G401.6 (cell line): ENCODE data around the gene FIZ1.

Source experiments
- FAIRE-seq: peaks from 2 replicates; lab custom pipeline; 2012; peaks lifted over from hg19 to GRCh38; lab: Jason Lieb, UNC

FIZ1 gene

DNA sequence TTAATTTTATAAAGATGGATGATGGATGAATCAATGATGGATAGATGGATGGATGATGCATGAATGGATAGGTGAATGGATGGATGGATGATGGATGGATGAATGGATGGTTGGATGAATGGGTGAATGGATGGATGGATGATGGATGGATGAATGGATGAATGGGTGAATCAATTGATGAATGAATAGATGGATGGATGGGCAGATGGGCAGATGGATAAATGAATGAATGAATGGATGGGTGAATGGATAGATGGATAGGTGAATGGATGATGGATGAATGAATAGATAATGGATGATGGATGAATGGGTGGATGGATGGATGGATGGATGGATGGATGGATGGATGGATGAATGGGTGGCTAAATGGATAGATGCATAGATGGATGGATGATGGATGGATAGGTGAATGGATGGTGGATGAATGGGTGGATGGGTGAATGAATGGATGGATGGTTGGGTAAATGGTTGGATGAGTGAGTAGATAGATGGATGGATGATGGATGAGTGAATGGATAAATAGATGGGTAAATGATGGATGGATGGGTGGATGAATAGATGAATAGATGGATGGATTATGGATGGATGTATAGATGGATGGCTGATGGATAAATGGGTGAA, 31.5 kb downstream of the FIZ1 start:
- no peak for FAIRE-seq

- no peak for FAIRE-seq
These were observed 32.5 kb downstream of the FIZ1 start for GRCh38 chr19:55566823-55567222.

GRCh38 chr19:55563261-55563690, 36.0 kb downstream of the FIZ1 start:
- FAIRE-seq, result no peak

GRCh38 chr19:55559684-55560083, 39.6 kb downstream of the FIZ1 start:
- FAIRE-seq, result no peak

GRCh38 chr19:55554741-55555152, 44.6 kb downstream of the FIZ1 start:
- FAIRE-seq, result no peak

- FAIRE-seq, result no peak
These were observed 45.0 kb downstream of the FIZ1 start for GRCh38 chr19:55554302-55554701.

DNA sequence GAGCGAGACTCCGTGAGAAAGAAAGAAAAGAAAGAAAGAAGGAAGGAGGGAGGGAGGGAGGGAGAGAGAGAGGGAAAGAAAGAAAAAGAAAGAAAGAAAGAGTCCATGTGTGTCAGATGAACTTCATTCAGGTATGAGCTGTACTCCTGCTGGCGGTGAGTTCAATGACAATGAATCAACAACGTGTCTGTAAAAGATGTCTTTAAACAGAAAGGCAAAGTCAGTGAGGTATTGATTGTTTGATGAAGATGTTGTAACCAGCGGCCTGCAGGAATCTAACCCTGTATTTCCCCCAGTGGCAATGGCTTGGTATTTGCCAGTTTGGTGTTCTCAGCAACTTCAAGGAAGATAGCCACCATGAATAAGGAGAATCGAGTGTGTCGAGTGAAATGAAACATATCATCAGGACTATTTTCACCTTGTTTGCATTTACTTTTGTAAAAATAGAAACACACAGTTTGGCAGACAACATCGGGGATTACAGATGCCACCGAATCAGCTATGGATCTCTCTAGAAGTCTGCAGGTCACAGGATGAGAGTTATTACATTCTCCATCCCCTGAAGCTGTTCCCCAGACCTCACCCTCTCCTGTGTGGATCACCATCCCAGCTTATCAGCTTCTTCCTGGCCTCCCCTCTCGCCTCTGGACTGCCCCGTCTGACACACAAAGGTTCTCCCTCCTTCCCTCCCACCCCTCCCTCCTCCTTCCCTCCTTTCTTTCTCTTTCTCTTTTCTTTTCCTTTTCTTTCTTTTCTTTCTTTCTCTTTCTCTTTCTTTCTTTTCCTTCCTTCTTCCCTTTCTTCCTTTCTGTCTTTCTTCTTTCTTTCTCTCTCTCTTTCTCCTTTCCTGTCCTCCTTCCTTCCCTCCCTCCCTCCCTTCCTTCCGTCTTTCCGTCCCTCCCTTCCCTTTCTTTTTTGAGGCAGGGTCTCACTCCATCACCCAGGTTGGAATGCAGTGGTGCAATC, 45.8 kb downstream of the FIZ1 start:
- no peak for FAIRE-seq

GRCh38 chr19:55552620-55553019, 46.7 kb downstream of the FIZ1 start:
- no peak for FAIRE-seq

DNA sequence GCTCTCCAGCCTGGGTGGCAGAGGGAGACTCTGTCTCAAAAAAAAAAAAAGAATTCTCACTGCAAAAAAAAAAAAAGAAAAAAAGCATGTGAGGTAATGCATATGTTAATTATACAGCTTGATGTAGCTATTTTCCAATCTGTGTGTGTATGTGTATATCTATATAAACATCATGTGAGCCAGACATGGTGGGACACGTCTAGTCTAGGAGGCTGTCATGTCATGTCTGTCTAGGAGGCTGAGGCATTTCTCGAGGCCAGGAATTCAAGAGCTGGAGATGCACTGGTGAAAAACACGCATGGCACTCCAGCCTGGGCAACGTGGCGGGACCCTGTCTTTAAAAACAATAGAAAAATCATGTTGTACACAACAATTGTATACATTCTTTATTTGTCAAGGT, 47.1 kb downstream of the FIZ1 start:
- FAIRE-seq, result no peak

DNA sequence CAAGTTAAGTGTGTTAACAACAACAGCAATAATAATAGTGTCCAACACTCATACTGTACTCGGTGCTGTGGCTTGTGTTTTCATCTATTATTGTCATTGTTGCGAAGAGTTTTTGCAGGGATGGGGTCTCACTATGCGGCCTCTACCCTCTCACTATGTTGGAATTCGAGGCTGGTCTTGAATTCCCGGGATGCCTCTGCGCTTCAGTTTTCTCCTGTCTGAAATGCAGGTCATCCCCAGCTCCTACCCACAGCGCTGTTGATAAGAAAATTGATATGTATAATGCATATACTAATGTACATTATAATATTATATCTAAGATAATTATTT, 49.0 kb downstream of the FIZ1 start:
- no peak for FAIRE-seq

DNA sequence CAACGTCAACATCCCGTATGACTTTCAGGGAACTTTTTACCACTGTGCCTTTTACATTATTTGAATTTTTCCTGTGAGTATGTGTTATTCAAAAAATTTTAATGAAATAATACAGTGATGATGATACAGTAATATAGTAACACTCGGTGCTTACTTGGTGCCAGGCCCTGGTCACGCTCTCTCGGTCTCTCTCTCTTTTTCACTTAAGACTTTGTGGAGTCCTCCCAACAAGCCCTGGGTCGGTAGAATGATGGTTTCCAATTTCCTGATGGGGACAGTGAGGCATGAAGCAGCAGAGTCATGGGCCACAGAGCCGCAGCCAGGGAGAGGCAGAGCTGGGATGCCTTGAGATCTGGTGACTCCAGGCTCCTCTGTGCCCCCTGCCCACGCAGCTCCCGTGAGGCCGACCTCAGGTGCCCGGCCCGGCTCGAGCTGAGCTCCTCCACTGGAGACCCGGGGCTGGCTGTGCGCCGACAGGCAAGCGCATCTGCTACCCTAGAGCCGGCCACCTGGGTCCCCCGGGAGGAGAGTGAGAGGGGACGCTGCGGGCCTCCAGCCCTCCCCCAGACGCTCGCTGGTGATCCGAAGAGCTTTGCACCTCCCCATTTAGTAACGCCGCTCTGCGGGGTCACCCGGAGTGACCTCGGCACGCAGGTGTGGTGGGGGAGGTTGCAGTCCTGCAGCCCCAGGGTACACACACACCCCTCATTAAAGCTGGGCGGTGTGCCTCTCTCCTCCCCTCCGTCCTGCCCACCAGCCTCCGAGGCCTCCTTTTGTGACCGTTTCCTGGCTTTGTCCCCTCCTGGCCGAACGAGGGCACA, 49.6 kb downstream of the FIZ1 start:
- peak; percentile 85 for FAIRE-seq

GRCh38 chr19:55546822-55547614, 52.3 kb downstream of the FIZ1 start:
- no peak for FAIRE-seq

DNA sequence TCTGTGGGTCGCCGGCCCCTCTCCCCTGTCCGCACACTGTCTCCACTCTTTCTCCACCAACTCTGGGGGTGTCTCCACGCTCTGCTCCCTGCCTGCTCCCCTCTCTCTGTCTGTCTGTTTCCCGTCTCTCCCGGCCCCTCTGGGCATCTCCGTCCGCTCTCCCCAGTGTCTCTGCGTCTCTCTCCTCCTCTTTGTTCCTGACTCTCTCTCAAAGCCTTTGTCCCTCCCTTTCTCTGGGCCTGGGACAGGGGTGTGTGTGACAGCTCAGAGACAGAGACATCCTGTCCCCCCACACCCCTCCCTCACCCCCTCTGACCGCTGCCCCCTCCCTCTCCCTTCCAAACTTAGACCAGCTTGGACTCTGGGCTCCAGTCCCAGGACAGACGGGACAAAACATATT, 53.3 kb downstream of the FIZ1 start:
- FAIRE-seq, result no peak

- no peak for FAIRE-seq
These were observed 53.9 kb downstream of the FIZ1 start, which contains the start of gene SBK3 for GRCh38 chr19:55545443-55545842. Gene SBK3 (minus strand): TSS chr19:55545543. CDS start chr19:55545543, 0 bp downstream.

- FAIRE-seq, result no peak
These were observed 54.4 kb downstream of the FIZ1 start for GRCh38 chr19:55544776-55545439.

DNA sequence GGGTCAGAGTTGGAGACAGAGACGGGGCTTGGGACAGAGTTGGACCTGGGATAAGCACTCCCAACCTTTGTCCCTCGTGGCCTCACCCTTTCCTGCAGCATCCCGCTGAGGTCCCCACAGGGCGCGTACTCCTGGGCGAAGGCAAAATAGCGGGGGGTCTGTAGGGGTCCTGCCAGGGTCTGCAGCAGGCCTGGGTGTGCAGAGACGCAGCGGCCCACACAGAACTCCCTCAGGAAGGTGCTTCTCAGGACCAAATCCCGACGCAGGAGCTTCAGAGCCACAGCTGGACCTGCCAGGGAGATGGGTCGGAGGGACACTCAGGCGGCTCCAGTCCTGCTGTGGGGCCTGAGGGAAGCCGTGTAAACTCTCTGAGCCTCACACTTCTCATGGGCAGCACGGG, 55.3 kb downstream of the FIZ1 start:
- FAIRE-seq, result no peak

DNA sequence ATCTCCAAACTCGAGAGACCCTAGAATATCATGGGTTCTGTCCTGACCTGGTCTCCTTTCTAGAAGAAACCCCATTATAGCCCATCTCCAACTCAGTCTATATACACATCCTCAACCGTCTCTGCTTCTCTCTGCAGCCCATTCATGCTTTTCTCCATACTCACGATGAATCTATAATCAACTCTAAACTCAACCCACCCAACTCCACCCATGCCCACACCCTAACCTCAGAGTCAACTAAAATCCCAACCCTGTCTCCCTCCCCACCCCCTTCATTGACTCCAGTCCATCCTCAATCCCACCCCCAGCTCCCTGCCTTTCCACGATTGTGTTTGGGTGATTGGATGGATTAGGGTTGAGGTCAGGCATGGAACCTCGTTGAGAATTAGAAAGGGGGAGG, 55.8 kb downstream of the FIZ1 start:
- no peak for FAIRE-seq

DNA sequence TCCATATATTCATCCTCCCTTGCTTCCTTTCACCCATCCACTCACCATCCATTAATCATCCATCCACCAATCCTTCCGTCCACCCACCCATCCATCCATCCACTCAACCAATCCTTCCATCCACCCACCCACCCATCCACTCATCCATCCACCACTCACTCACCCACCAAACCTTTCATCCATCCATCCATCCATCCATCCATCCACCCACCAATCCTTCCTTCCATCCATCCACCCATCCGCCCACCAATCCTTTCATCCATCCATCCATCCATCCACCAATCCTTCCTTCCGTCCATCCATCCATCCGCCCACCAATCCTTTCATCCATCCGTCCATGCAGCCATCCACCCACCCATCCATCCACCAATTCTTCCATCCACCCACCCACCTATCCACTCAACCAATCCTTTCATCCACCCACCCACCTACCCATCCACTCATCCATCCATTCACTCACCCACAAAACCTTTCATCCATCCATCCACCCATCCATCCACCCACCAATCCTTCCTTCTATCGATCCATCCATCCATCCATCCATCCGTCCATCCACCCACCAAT, 56.9 kb downstream of the FIZ1 start:
- FAIRE-seq, result no peak
